Hepatocyte (in vitro differentiated cells): ENCODE measurements around the gene EVI5L. TPM values are rescaled to one million over a fixed set of nuclear protein-coding genes. Genes with fewer than 3 reads are reported as not detected.

Experiments
- DNase-seq: peaks from one replicate; pipeline ENCODE4 v3.0.0-alpha.2; 2016; ENCODE audit warnings: low spot score
- H2AFZ ChIP-seq: fragments of 200-600 bp; sonication (generic); 2 replicates; pipeline ENCODE4 v1.6.0; 2016; ENCODE audit warnings: antibody characterized with exemption, mild to moderate bottlenecking
- H3K27ac ChIP-seq: fragments of 200-600 bp; sonication (generic); 2 replicates; pipeline ENCODE4 v1.5.1; 2016; ENCODE audit warnings: mild to moderate bottlenecking
- H3K27me3 ChIP-seq: fragments of 200-600 bp; sonication (generic); 2 replicates; pipeline ENCODE4 v1.6.1; 2016
- H3K36me3 ChIP-seq: fragments of 200-600 bp; sonication (generic); replicated peaks from 2 replicates; pipeline ENCODE4 v1.5.1; 2016; ENCODE audit warnings: low read depth; ENCODE audit not compliant: insufficient read depth
- H3K4me1 ChIP-seq: fragments of 200-600 bp; sonication (generic); 2 replicates; pipeline ENCODE4 v1.5.1; 2016; ENCODE audit warnings: mild to moderate bottlenecking, moderate library complexity; ENCODE audit not compliant: insufficient read depth
- H3K4me2 ChIP-seq: fragments of 200-600 bp; sonication (generic); 2 replicates; pipeline ENCODE4 v1.6.0; 2016
- H3K4me3 ChIP-seq: fragments of 200-600 bp; sonication (generic); 2 replicates; pipeline ENCODE4 v1.5.1; 2016; ENCODE audit warnings: mild to moderate bottlenecking
- H3K79me2 ChIP-seq: fragments of 200-600 bp; sonication (generic); 2 replicates; pipeline ENCODE4 v1.6.0; 2017; ENCODE audit warnings: mild to moderate bottlenecking
- H3K9me2 ChIP-seq: fragments of 200-600 bp; sonication (generic); replicated peaks from 2 replicates; pipeline ENCODE4 v1.6.0; 2017; ENCODE audit warnings: mild to moderate bottlenecking; ENCODE audit not compliant: insufficient read depth
- H3K9me3 ChIP-seq: fragments of 200-600 bp; sonication (generic); 2 replicates; pipeline ENCODE4 v1.5.1; 2016; ENCODE audit warnings: low read depth, mild to moderate bottlenecking
- H4K20me1 ChIP-seq: fragments of 200-600 bp; sonication (generic); 2 replicates; pipeline ENCODE4 v1.6.0; 2016; ENCODE audit warnings: mild to moderate bottlenecking; ENCODE audit not compliant: insufficient read depth, poor library complexity, severe bottlenecking
- CTCF ChIP-seq: fragments of 200-600 bp; sonication (generic); IDR thresholded peaks from 2 replicates; pipeline ENCODE4 v1.5.1; 2016; ENCODE audit warnings: antibody characterized with exemption, mild to moderate bottlenecking; ENCODE audit not compliant: poor library complexity
- EZH2 ChIP-seq: fragments of 200-600 bp; sonication (generic); IDR thresholded peaks from 2 replicates; pipeline ENCODE4 v1.6.1; 2016; ENCODE audit warnings: antibody characterized with exemption, mild to moderate bottlenecking, borderline replicate concordance
- EZH2phosphoT487 ChIP-seq: fragments of 200-600 bp; sonication (generic); IDR thresholded peaks from one replicate; pipeline ENCODE4 v1.6.1; 2018; ENCODE audit warnings: antibody characterized with exemption, mild to moderate bottlenecking, low read depth, moderate library complexity; ENCODE audit not compliant: unreplicated experiment, severe bottlenecking
- WGBS: methylation state at CpG from one replicate; pipeline ENCODE4 v1.1.6; 2016; ENCODE audit warnings: low lambda C conversion rate; ENCODE audit errors: missing lambda C conversion rate; 5-methylcytosine and 5-hydroxymethylcytosine counted together
- polyA plus RNA-seq: library from polyadenylated mRNA; unstranded; fragments of >200 nt; fragmentation: Nextera tagmentation; extraction: Ambion mirVana; gene quantifications from 2 replicates; pipeline ENCODE4 v1.2.1, GENCODE V29; 2016
- total RNA-seq: library from RNA; depleted of rRNA; stranded (reverse); fragments of >200 nt; gene quantifications from 2 replicates; pipeline ENCODE4 v1.2.3, GENCODE V29; 2014

The EVI5L gene
- total and polyA plus RNA-seq, 2 experiments from 2014 or later: 10.7 to 11.5 TPM

GRCh38 chr19:7905859-7906258 is 75.8 kb downstream of the EVI5L start:
- no peak for DNase-seq
- 94% methylated on average over 6 of the region's 10 CpGs for WGBS
- Histone ChIP-seq H2AFZ (no peak overlapping the region), H3K27me3 (no peaks in the 10 kb centered on the region), H3K9me2 (no peaks in the 10 kb centered on the region), H3K79me2 (peaks cover 48% of the 10 kb centered on the region), H3K4me3 (no peak overlapping the region), H3K4me1 (peaks cover 20% of the 10 kb centered on the region), H3K27ac (no peak overlapping the region), H3K9me3 (no peaks in the 10 kb centered on the region), H4K20me1 (peaks cover 51% of the 10 kb centered on the region), H3K4me2 (no peak overlapping the region), H3K36me3 (no peaks in the 10 kb centered on the region)
- no peak for TF ChIP-seq EZH2
- TF ChIP-seq CTCF: no peak
- TF ChIP-seq EZH2phosphoT487: no peak

GRCh38 chr19:7907122-7907521 is 77.1 kb downstream of the EVI5L start:
- TF ChIP-seq EZH2phosphoT487 (no peak), CTCF (no peak), EZH2 (no peak)
- Histone ChIP-seq H3K27ac (no peak overlapping the region), H2AFZ (no peak overlapping the region), H4K20me1 (peaks cover 51% of the 10 kb centered on the region), H3K9me3 (no peaks in the 10 kb centered on the region), H3K27me3 (no peaks in the 10 kb centered on the region), H3K4me1 (peaks cover 20% of the 10 kb centered on the region), H3K79me2 (peaks cover 48% of the 10 kb centered on the region), H3K9me2 (no peaks in the 10 kb centered on the region), H3K4me3 (no peak overlapping the region), H3K4me2 (no peak overlapping the region), H3K36me3 (no peaks in the 10 kb centered on the region)
- DNase-seq: no peak
- WGBS: 98% methylated on average over 19 of the region's 19 CpGs

- no peaks in the 10 kb centered on the region for H3K9me3 ChIP-seq
- no peak overlapping the region for H3K27ac ChIP-seq
- H3K27me3 ChIP-seq: no peaks in the 10 kb centered on the region
- peaks cover 46% of the 10 kb centered on the region for H3K79me2 ChIP-seq
- WGBS: 97% methylated on average over 9 of the region's 11 CpGs
- H2AFZ ChIP-seq: no peak overlapping the region
- H3K4me3 ChIP-seq: no peak overlapping the region
- DNase-seq: no peak
- no peaks in the 10 kb centered on the region for H3K36me3 ChIP-seq
- peaks cover 51% of the 10 kb centered on the region for H4K20me1 ChIP-seq
- TF ChIP-seq EZH2phosphoT487: no peak
- no peak for TF ChIP-seq EZH2
- no peak for TF ChIP-seq CTCF
- H3K9me2 ChIP-seq: no peaks in the 10 kb centered on the region
- H3K4me1 ChIP-seq: peaks cover 16% of the 10 kb centered on the region
- H3K4me2 ChIP-seq: no peak overlapping the region
Observed at GRCh38 chr19:7907544-7907943, 77.5 kb downstream of the EVI5L start.
